H1 (cell line): ENCODE data around the gene BRK1.
"Not testable (repeated sequence)": the region's sequence is repeated elsewhere in the genome, so short reads cannot be mapped to it uniquely, and the experiment has no call there.

Experiments used
- FOSL1 ChIP-seq: IDR thresholded peaks from 2 replicates; pipeline ENCODE4 v1.6.1; 2011; ENCODE audit warnings: mild to moderate bottlenecking, low read depth, low read length, moderate library complexity; ENCODE audit not compliant: insufficient read depth
- SIX5 ChIP-seq: IDR thresholded peaks from 2 replicates; pipeline ENCODE4 v1.6.1; 2011; ENCODE audit warnings: mild to moderate bottlenecking, low read depth, low read length
- SRF ChIP-seq: IDR thresholded peaks from 2 replicates; pipeline ENCODE4 v1.6.1; 2011; ENCODE audit warnings: mild to moderate bottlenecking, low read depth, low read length, moderate library complexity
- YY1 ChIP-seq: IDR thresholded peaks from 2 replicates; pipeline ENCODE4 v1.6.1; 2011; ENCODE audit warnings: low read depth, mild to moderate bottlenecking, low read length
- TF ChIP-seq, protein P1 (sequence below), 3 experiments: IDR thresholded peaks; 1 replicate in 2 of 3; 2 replicates in 1 of 3; pipeline versions ENCODE4 v1.5.1 to v1.6.1; 2011; ENCODE audit warnings: low read length in 3 of 3, mild to moderate bottlenecking in 3 of 3, inconsistent platforms in 2 of 3, low read depth in 1 of 3, moderate library complexity in 1 of 3; ENCODE audit not compliant: insufficient read depth in 1 of 3; ENCODE audit errors: control extremely low read depth in 1 of 3
- TF ChIP-seq, protein P2 (sequence below): IDR thresholded peaks from 2 replicates; pipeline ENCODE4 v1.6.1; 2012; ENCODE audit warnings: inconsistent platforms

DNA sequence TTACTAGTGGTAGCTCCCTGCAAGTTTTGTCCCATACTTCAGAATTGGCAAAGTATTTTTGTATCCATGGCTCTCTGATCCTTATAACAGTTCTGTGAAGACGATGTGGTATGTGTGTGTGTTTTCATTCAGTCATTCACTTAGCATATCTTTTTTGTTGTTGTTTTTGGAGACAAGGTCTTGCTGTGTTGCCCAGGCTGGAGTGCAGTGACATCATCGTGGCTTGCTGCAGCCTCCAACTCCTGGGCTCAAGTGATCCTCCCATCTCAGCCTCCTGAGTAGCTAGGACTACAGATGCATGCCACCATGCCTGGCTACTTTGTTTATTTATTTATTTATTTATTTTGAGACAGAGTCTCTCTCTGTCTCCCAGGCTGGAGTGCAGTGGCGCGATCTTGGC lies 60.7 kb downstream of the BRK1 start:
- TF ChIP-seq, protein P1, sequence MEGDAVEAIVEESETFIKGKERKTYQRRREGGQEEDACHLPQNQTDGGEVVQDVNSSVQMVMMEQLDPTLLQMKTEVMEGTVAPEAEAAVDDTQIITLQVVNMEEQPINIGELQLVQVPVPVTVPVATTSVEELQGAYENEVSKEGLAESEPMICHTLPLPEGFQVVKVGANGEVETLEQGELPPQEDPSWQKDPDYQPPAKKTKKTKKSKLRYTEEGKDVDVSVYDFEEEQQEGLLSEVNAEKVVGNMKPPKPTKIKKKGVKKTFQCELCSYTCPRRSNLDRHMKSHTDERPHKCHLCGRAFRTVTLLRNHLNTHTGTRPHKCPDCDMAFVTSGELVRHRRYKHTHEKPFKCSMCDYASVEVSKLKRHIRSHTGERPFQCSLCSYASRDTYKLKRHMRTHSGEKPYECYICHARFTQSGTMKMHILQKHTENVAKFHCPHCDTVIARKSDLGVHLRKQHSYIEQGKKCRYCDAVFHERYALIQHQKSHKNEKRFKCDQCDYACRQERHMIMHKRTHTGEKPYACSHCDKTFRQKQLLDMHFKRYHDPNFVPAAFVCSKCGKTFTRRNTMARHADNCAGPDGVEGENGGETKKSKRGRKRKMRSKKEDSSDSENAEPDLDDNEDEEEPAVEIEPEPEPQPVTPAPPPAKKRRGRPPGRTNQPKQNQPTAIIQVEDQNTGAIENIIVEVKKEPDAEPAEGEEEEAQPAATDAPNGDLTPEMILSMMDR (IDR thresholded peaks at IDR 0.05; ENCODE audit: control extremely low read depth in 1 of 3, insufficient read depth in 1 of 3, low read depth in 1 of 3, low read length in 3 of 3): not testable (repeated sequence)
- not testable (repeated sequence) for TF ChIP-seq YY1, FOSL1, SIX5, SRF
- TF ChIP-seq, protein P2, sequence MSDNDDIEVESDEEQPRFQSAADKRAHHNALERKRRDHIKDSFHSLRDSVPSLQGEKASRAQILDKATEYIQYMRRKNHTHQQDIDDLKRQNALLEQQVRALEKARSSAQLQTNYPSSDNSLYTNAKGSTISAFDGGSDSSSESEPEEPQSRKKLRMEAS: not testable (repeated sequence)
